Neuronal stem cell (in vitro differentiated cells): ENCODE measurements around the gene HMOX1.

Source experiments
- DNase-seq: peaks from one replicate; pipeline ENCODE4 v3.0.0-alpha.2; 2013; ENCODE audit warnings: low spot score
- H2AFZ ChIP-seq: one replicate; pipeline ENCODE4 v1.6.1; 2013; ENCODE audit warnings: mild to moderate bottlenecking, low read length, inconsistent platforms
- H2AK5ac ChIP-seq: 2 replicates; pipeline ENCODE4 v1.6.1; 2013; ENCODE audit warnings: low read depth, mild to moderate bottlenecking, inconsistent platforms, low read length, moderate library complexity, mixed read lengths
- H2BK120ac ChIP-seq: 2 replicates; pipeline ENCODE4 v1.6.1; 2013; ENCODE audit warnings: low read depth, mild to moderate bottlenecking, inconsistent platforms, low read length, moderate library complexity, mixed read lengths
- H2BK12ac ChIP-seq: one replicate; pipeline ENCODE4 v1.6.1; 2013; ENCODE audit warnings: low read length, inconsistent platforms
- H2BK15ac ChIP-seq: 2 replicates; pipeline ENCODE4 v1.6.1; 2013; ENCODE audit warnings: mild to moderate bottlenecking, low read length, inconsistent platforms, mixed read lengths
- H2BK5ac ChIP-seq: one replicate; pipeline ENCODE4 v1.6.1; 2013; ENCODE audit warnings: inconsistent platforms, mild to moderate bottlenecking, low read length, moderate library complexity
- H3K14ac ChIP-seq: one replicate; pipeline ENCODE4 v1.6.1; 2013; ENCODE audit warnings: low read length, inconsistent platforms
- H3K18ac ChIP-seq: 2 replicates; pipeline ENCODE4 v1.6.1; 2013; ENCODE audit warnings: low read length, inconsistent platforms
- H3K23ac ChIP-seq: 2 replicates; pipeline ENCODE4 v1.6.1; 2013; ENCODE audit warnings: low read depth, mild to moderate bottlenecking, mixed read lengths, low read length, inconsistent platforms; ENCODE audit not compliant: poor library complexity
- H3K27ac ChIP-seq: replicated peaks from 3 replicates; pipeline ENCODE4 v1.5.1; 2013; ENCODE audit warnings: low read length, inconsistent platforms
- H3K27me3 ChIP-seq, 3 experiments: 2 replicates each; pipeline ENCODE4 v1.6.1; 2013; ENCODE audit warnings: low read length in 3 of 3, mild to moderate bottlenecking in 2 of 3, inconsistent platforms in 1 of 3, low read depth in 1 of 3, mixed read lengths in 1 of 3, moderate library complexity in 1 of 3; ENCODE audit not compliant: control insufficient read depth in 3 of 3, insufficient read depth in 3 of 3
- H3K36me3 ChIP-seq, 2 donors: replicated peaks in 1 of 2; 2 replicates each; pipeline ENCODE4 v1.6.1; 2013; ENCODE audit warnings: low read length in 2 of 2; ENCODE audit not compliant: control insufficient read depth in 2 of 2, insufficient read depth in 2 of 2
- H3K4ac ChIP-seq: 2 replicates; pipeline ENCODE4 v1.6.1; 2013; ENCODE audit warnings: inconsistent platforms, mild to moderate bottlenecking, low read length, moderate library complexity
- H3K4me1 ChIP-seq, 2 donors: 1 replicate in 1 of 2; 2 replicates in 1 of 2; pipeline ENCODE4 v1.6.1; 2013; ENCODE audit warnings: low read length in 2 of 2, low read depth in 1 of 2; ENCODE audit not compliant: control insufficient read depth in 2 of 2, insufficient read depth in 1 of 2
- H3K4me2 ChIP-seq: one replicate; pipeline ENCODE4 v1.6.1; 2013; ENCODE audit warnings: mild to moderate bottlenecking, low read length, inconsistent platforms; ENCODE audit not compliant: insufficient read depth, poor library complexity, severe bottlenecking
- H3K4me3 ChIP-seq, 2 donors: 2 replicates each; pipeline ENCODE4 v1.5.1; 2013; ENCODE audit warnings: low read length in 2 of 2, mild to moderate bottlenecking in 2 of 2, inconsistent platforms in 1 of 2, moderate library complexity in 1 of 2
- H3K79me1 ChIP-seq: one replicate; pipeline ENCODE4 v1.6.1; 2013; ENCODE audit warnings: low read depth, mild to moderate bottlenecking, inconsistent platforms, low read length, moderate library complexity
- H3K9ac ChIP-seq: one replicate; pipeline ENCODE4 v1.6.1; 2013; ENCODE audit warnings: mild to moderate bottlenecking, low read depth, low read length, inconsistent platforms; ENCODE audit not compliant: poor library complexity
- H3K9me3 ChIP-seq, 2 donors: replicated peaks in 1 of 2; 2 replicates each; pipeline versions ENCODE3 to v1.6.1; 2013; ENCODE audit warnings: low read length in 2 of 2, mild to moderate bottlenecking in 2 of 2, inconsistent platforms in 1 of 2, low read depth in 1 of 2, mixed read lengths in 1 of 2, moderate library complexity in 1 of 2; ENCODE audit not compliant: control insufficient read depth in 2 of 2, insufficient read depth in 1 of 2
- H4K8ac ChIP-seq: one replicate; pipeline ENCODE4 v1.6.1; 2013; ENCODE audit warnings: low read depth, mild to moderate bottlenecking, inconsistent platforms, low read length, moderate library complexity
- H4K91ac ChIP-seq: one replicate; pipeline ENCODE4 v1.6.1; 2013; ENCODE audit warnings: low read length, low read depth, mild to moderate bottlenecking, inconsistent platforms; ENCODE audit not compliant: poor library complexity
- WGBS, 2 donors: extraction: QIAGEN DNeasy Blood & Tissue Kit; methylation state at CpG; one replicate each; pipeline ENCODE4 v1.1.7; 2013; ENCODE audit warnings: missing lambda C conversion rate in 2 of 2, mixed read lengths in 1 of 2; ENCODE audit not compliant: insufficient read length in 2 of 2, insufficient replicate concordance in 1 of 2; ENCODE audit errors: extremely low coverage in 2 of 2; 5-methylcytosine and 5-hydroxymethylcytosine counted together

HMOX1 gene

DNA sequence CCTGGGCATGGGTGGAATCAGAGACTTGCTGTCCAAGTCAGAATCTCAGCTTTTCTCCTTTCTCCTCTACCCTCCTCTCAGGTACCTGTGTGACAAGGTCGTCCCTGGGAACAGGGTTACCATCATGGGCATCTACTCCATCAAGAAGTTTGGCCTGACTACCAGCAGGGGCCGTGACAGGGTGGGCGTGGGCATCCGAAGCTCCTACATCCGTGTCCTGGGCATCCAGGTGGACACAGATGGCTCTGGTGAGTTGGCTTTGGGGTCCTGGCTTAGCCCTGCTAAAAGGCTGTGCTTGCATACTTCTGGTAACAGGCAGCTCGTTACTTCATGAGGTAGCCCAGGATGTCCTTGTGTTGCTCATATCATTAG is 29.8 kb downstream of the HMOX1 start:
- H2AFZ ChIP-seq, result no peak overlapping the region
- no peak overlapping the region for H2BK15ac ChIP-seq
- no peak overlapping the region for H3K4me2 ChIP-seq
- H3K36me3 ChIP-seq, result peaks cover 81 to 95% of the 10 kb centered on the region in 2 donors
- H3K79me1 ChIP-seq, result peaks cover 7% of the 10 kb centered on the region
- H4K91ac ChIP-seq, result no peak overlapping the region
- H3K18ac ChIP-seq, result no peak overlapping the region
- H3K4ac ChIP-seq, result no peak overlapping the region
- H3K9ac ChIP-seq, result peak overlapping the region; percentile 30
- no peak overlapping the region for H3K27ac ChIP-seq
- H3K27me3 ChIP-seq, result no peaks in the 10 kb centered on the region
- H2BK12ac ChIP-seq, result no peak overlapping the region
- H3K23ac ChIP-seq, result no peak overlapping the region
- DNase-seq, result no peak
- peak overlapping the region; percentile 56 for H2BK5ac ChIP-seq
- no peak overlapping the region for H2BK120ac ChIP-seq
- peaks cover 0 to 2% of the 10 kb centered on the region in 2 donors for H3K9me3 ChIP-seq
- H3K4me3 ChIP-seq, result no peak overlapping the region
- WGBS, 2 donors, result no CpG with 5 or more reads among the region's 6 CpGs
- H4K8ac ChIP-seq, result no peak overlapping the region
- H3K14ac ChIP-seq, result no peak overlapping the region
- no peaks in the 10 kb centered on the region for H3K4me1 ChIP-seq
- H2AK5ac ChIP-seq, result no peak overlapping the region

DNA sequence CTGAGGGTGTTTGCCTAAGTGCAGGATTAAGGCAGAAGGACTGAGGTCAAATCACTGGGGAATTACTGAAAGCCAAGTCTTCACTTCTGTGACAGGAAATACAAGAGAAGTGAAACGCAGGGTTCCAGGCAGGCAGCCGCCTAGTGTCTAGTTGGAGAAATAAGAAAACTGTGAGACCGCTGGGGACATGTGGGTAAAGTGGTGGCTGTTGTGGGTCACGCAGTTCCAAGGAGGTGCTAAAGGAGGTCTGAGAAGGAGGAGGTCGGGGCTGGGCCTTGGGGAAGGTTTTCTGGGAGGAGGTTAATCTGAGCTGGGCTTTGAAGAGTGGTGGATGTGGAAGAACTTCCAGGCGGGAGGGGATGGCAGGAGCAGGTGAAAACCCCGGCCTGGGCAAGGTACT is 30.2 kb downstream of the HMOX1 start:
- Histone ChIP-seq H3K4me1 (no peaks in the 10 kb centered on the region), H3K27me3 (no peaks in the 10 kb centered on the region), H3K9ac (no peak overlapping the region), H3K14ac (no peak overlapping the region), H4K8ac (no peak overlapping the region), H3K23ac (peak overlapping the region; percentile 71), H2AK5ac (no peak overlapping the region), H3K9me3 (peaks cover 0 to 2% of the 10 kb centered on the region in 2 donors), H3K4ac (no peak overlapping the region), H3K4me2 (no peak overlapping the region), H3K36me3 (peaks cover 83 to 95% of the 10 kb centered on the region in 2 donors), H3K27ac (no peak overlapping the region), H4K91ac (no peak overlapping the region), H2BK12ac (no peak overlapping the region), H2AFZ (no peak overlapping the region), H3K18ac (no peak overlapping the region), H2BK5ac (no peak overlapping the region), H3K79me1 (peaks cover 7% of the 10 kb centered on the region), H2BK15ac (no peak overlapping the region), H3K4me3 (no peak overlapping the region), H2BK120ac (no peak overlapping the region)
- no peak for DNase-seq
- no CpG with 5 or more reads among the region's 7 CpGs for WGBS, 2 donors

DNA sequence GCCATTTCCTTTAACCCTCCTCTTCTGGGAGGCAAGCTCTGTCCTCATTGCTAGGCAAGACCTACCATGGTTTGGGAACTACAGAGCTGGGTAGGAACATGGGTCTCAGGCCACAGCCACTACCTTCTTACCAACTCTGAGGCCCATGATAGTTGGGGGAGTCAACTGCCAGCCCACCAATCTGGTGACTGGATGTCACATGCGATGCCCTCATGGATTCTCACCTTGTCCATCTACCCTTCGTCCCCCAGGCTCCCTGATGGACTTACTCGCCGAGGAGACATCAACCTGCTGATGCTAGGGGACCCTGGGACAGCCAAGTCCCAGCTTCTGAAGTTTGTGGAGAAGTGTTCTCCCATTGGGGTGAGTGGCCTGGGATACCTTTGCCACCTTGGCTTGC is 32.7 kb downstream of the HMOX1 start:
- H3K23ac ChIP-seq, result no peak overlapping the region
- H2BK15ac ChIP-seq, result no peak overlapping the region
- no peak overlapping the region for H4K8ac ChIP-seq
- H3K79me1 ChIP-seq, result peaks cover 11% of the 10 kb centered on the region
- H3K4me1 ChIP-seq, result no peaks in the 10 kb centered on the region
- no peak overlapping the region for H3K27ac ChIP-seq
- H3K4ac ChIP-seq, result no peak overlapping the region
- no peak overlapping the region for H2BK12ac ChIP-seq
- no peak for DNase-seq
- H3K14ac ChIP-seq, result no peak overlapping the region
- H4K91ac ChIP-seq, result no peak overlapping the region
- no peak overlapping the region for H2BK5ac ChIP-seq
- peaks cover 75 to 93% of the 10 kb centered on the region in 2 donors for H3K36me3 ChIP-seq
- no peak overlapping the region for H3K4me3 ChIP-seq
- no peak overlapping the region for H3K4me2 ChIP-seq
- WGBS, 2 donors, result no CpG with 5 or more reads among the region's 4 CpGs
- no peaks in the 10 kb centered on the region for H3K27me3 ChIP-seq
- H3K9me3 ChIP-seq, result peaks cover 0 to 4% of the 10 kb centered on the region in 2 donors
- no peak overlapping the region for H2BK120ac ChIP-seq
- no peak overlapping the region for H2AK5ac ChIP-seq
- no peak overlapping the region for H3K9ac ChIP-seq
- H2AFZ ChIP-seq, result no peak overlapping the region
- no peak overlapping the region for H3K18ac ChIP-seq

GRCh38 chr22:35417606-35418005 is 36.7 kb downstream of the HMOX1 start:
- peaks cover 4% of the 10 kb centered on the region for H3K79me1 ChIP-seq
- no peak overlapping the region for H4K8ac ChIP-seq
- H3K36me3 ChIP-seq, result peaks cover 76 to 96% of the 10 kb centered on the region in 2 donors
- H2BK12ac ChIP-seq, result no peak overlapping the region
- no peak overlapping the region for H2AFZ ChIP-seq
- H3K4ac ChIP-seq, result no peak overlapping the region
- no peak overlapping the region for H3K18ac ChIP-seq
- H2AK5ac ChIP-seq, result no peak overlapping the region
- no peaks in the 10 kb centered on the region for H3K4me1 ChIP-seq
- H3K4me3 ChIP-seq, result no peak overlapping the region
- DNase-seq, result no peak
- H3K9ac ChIP-seq, result no peak overlapping the region
- H2BK120ac ChIP-seq, result no peak overlapping the region
- no peak overlapping the region for H3K27ac ChIP-seq
- H3K27me3 ChIP-seq, result no peaks in the 10 kb centered on the region
- H2BK15ac ChIP-seq, result no peak overlapping the region
- no peak overlapping the region for H3K4me2 ChIP-seq
- WGBS, 2 donors, result no CpG with 5 or more reads among the region's 9 CpGs
- H3K9me3 ChIP-seq, result peaks cover 0 to 1% of the 10 kb centered on the region in 2 donors
- no peak overlapping the region for H3K14ac ChIP-seq
- no peak overlapping the region for H4K91ac ChIP-seq
- H3K23ac ChIP-seq, result no peak overlapping the region
- H2BK5ac ChIP-seq, result no peak overlapping the region
